Suprapubic skin (tissue), 3 donors: ENCODE data around the gene KDM2B.

ENCODE experiments used
- CTCF ChIP-seq, 2 donors: fragments of 200-600 bp in 1 of 2; fragments of 450-650 bp in 1 of 2; sonication (generic) in 1 of 2; IDR thresholded peaks; one replicate each; pipeline ENCODE4 v1.5.1; 2016 to 2019; ENCODE audit warnings: antibody characterized with exemption in 2 of 2, mild to moderate bottlenecking in 1 of 2, moderate library complexity in 1 of 2
- POLR2A ChIP-seq, 2 donors: fragments of 450-650 bp; IDR thresholded peaks; one replicate each; pipeline ENCODE4 v1.6.1; 2017; ENCODE audit warnings: antibody characterized with exemption in 2 of 2, mild to moderate bottlenecking in 2 of 2, moderate library complexity in 2 of 2

DNA sequence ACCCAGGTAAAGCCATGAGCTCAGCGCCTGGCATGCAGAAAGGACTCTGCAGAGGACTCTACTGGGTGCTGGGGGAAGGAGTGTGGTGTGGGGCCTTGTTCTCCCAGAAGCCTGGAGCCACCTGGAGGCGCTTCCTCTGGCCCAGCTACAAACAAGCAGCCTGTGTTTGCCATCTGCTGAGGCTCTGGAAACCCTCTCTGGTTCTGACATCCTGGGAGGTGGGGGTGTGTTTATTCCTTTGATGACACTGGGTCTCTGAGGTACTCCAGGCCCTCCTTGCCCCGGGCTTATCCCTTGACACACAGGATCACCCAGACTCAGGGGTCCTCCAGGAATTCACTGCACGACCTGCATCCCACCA is 136.0 kb downstream of the KDM2B start:
- TF ChIP-seq POLR2A (IDR thresholded peaks at IDR 0.05), result no peak
- no peak for TF ChIP-seq CTCF (IDR thresholded peaks at IDR 0.05)
